Neural progenitor cell (in vitro differentiated cells): ENCODE measurements around the gene SEL1L3. TPM values are rescaled to one million over a fixed set of nuclear protein-coding genes. Genes with fewer than 3 reads are reported as not detected.

ENCODE experiments used
- DNase-seq: peaks from one replicate; pipeline ENCODE4 v3.0.0-alpha.2; 2016; ENCODE audit warnings: low spot score
- H2AFZ ChIP-seq: fragments of 200-600 bp; sonication (generic); replicated peaks from 2 replicates; pipeline ENCODE4 v1.6.1; 2016; ENCODE audit warnings: antibody characterized with exemption
- H3F3A ChIP-seq: fragments of 200-600 bp; sonication (generic); 2 replicates; pipeline ENCODE4 v1.6.1; 2016; ENCODE audit warnings: antibody characterized with exemption, low read depth
- H3K27ac ChIP-seq: fragments of 200-600 bp; sonication (generic); 2 replicates; pipeline ENCODE4 v1.5.1; 2016; ENCODE audit warnings: mild to moderate bottlenecking
- H3K27me3 ChIP-seq: fragments of 200-600 bp; sonication (generic); 2 replicates; pipeline ENCODE4 v1.6.1; 2016; ENCODE audit warnings: mild to moderate bottlenecking, moderate library complexity
- H3K36me3 ChIP-seq: fragments of 200-600 bp; sonication (generic); 2 replicates; pipeline ENCODE4 v1.5.1; 2016
- H3K4me1 ChIP-seq: fragments of 200-600 bp; sonication (generic); 2 replicates; pipeline ENCODE4 v1.6.1; 2016; ENCODE audit warnings: mixed run types
- H3K4me2 ChIP-seq: fragments of 200-600 bp; sonication (generic); 2 replicates; pipeline ENCODE4 v1.6.1; 2016
- H3K4me3 ChIP-seq: fragments of 200-600 bp; sonication (generic); 2 replicates; pipeline ENCODE4 v1.5.1; 2016
- H3K79me2 ChIP-seq: fragments of 200-600 bp; sonication (generic); 2 replicates; pipeline ENCODE4 v1.6.1; 2016; ENCODE audit warnings: low read depth
- H3K9ac ChIP-seq: fragments of 200-600 bp; sonication (generic); 2 replicates; pipeline ENCODE4 v1.6.1; 2016
- H3K9me3 ChIP-seq: fragments of 200-600 bp; sonication (generic); 2 replicates; pipeline ENCODE4 v1.5.1; 2016; ENCODE audit warnings: low read depth
- H4K20me1 ChIP-seq: fragments of 200-600 bp; sonication (generic); 2 replicates; pipeline ENCODE4 v1.6.1; 2016; ENCODE audit warnings: low read depth
- H3K27ac Mint-ChIP-seq: 3 replicates; pipeline ENCODE4 v1.8.0; 2021; ENCODE audit warnings: mixed read lengths
- H3K27me3 Mint-ChIP-seq: 2 replicates; pipeline ENCODE4 v1.8.0; 2022; ENCODE audit warnings: low read depth, mild to moderate bottlenecking, inconsistent platforms, moderate library complexity, mixed read lengths; ENCODE audit not compliant: insufficient read depth
- H3K36me3 Mint-ChIP-seq: 3 replicates; pipeline ENCODE4 v1.8.0; 2021; ENCODE audit warnings: mixed read lengths
- H3K4me1 Mint-ChIP-seq: 3 replicates; pipeline ENCODE4 v1.8.0; 2021; ENCODE audit warnings: mixed read lengths
- H3K4me3 Mint-ChIP-seq: 3 replicates; pipeline ENCODE4 v1.8.0; 2021; ENCODE audit warnings: mild to moderate bottlenecking, moderate library complexity, mixed read lengths
- H3K9me3 Mint-ChIP-seq: 3 replicates; pipeline ENCODE4 v1.8.0; 2020; ENCODE audit warnings: mixed read lengths
- CTCF ChIP-seq: fragments of 200-600 bp; sonication (generic); IDR thresholded peaks from 2 replicates; pipeline ENCODE4 v1.5.1; 2017; ENCODE audit warnings: antibody characterized with exemption, mild to moderate bottlenecking
- EZH2 ChIP-seq: fragments of 200-600 bp; sonication (generic); IDR thresholded peaks from 2 replicates; pipeline ENCODE4 v1.6.1; 2017; ENCODE audit warnings: antibody characterized with exemption, mild to moderate bottlenecking, moderate library complexity
- EZH2phosphoT487 ChIP-seq: fragments of 200-600 bp; sonication (generic); IDR thresholded peaks from 2 replicates; pipeline ENCODE4 v1.6.1; 2017; ENCODE audit warnings: antibody characterized with exemption
- total RNA-seq: library from RNA; depleted of rRNA; stranded (reverse); fragments of >200 nt; gene quantifications from 2 replicates; pipeline ENCODE4 v1.2.3, GENCODE V29; 2015; ENCODE audit warnings: low replicate concordance

The SEL1L3 gene
- total RNA-seq, 1 donor from 2014 or later: 87.2 TPM

DNA sequence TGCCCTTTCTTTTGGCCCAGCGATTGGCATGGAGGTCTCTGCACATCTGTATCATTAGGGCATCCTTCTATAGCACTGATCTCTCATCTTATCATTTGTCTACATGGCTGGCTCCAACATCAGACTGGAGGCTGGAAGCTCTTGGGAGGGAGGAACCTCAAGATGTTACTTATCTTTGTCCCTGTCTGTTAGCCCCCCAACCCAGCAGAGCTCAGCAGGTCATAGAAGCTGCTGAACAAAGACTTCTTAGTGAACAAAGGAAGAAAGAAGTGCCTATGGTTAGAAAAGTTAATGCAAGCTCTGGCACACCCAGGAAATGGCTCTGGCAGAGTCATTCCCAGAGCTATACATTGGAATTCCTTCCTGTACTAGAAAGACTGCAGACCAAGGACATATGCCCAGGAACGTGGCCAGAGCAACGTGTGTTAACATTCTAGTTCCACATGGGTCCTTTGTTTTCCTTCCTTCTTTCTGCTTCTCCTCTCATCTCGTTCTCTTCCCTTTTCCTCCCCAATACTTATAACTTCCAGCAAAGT, 74.0 kb downstream of the SEL1L3 start:
- Mint-ChIP-seq H3K27me3 (peaks cover 2% of the 10 kb centered on the region), H3K36me3 (peaks cover 17% of the 10 kb centered on the region), H3K9me3 (no peaks in the 10 kb centered on the region), H3K27ac (no peak overlapping the region), H3K4me1 (peaks cover 2% of the 10 kb centered on the region), H3K4me3 (no peak overlapping the region)
- Histone ChIP-seq H3K4me3 (no peak overlapping the region), H3K4me2 (no peak overlapping the region), H3F3A (peaks cover 2% of the 10 kb centered on the region), H4K20me1 (no peaks in the 10 kb centered on the region), H3K9ac (no peak overlapping the region), H3K27ac (no peak overlapping the region), H3K36me3 (no peaks in the 10 kb centered on the region), H3K79me2 (no peaks in the 10 kb centered on the region), H2AFZ (no peak overlapping the region), H3K9me3 (no peaks in the 10 kb centered on the region), H3K4me1 (peaks cover 6% of the 10 kb centered on the region), H3K27me3 (no peaks in the 10 kb centered on the region)
- peak; percentile 7 for DNase-seq
- no peak for TF ChIP-seq EZH2
- TF ChIP-seq EZH2phosphoT487: no peak
- no peak for TF ChIP-seq CTCF

- Mint-ChIP-seq H3K4me3 (no peak overlapping the region), H3K36me3 (peaks cover 15% of the 10 kb centered on the region), H3K9me3 (no peaks in the 10 kb centered on the region), H3K27ac (no peak overlapping the region), H3K27me3 (peaks cover 2% of the 10 kb centered on the region), H3K4me1 (peaks cover 2% of the 10 kb centered on the region)
- Histone ChIP-seq H3K79me2 (no peaks in the 10 kb centered on the region), H3K27me3 (no peaks in the 10 kb centered on the region), H4K20me1 (no peaks in the 10 kb centered on the region), H3K4me3 (no peak overlapping the region), H3K36me3 (no peaks in the 10 kb centered on the region), H3F3A (peaks cover 2% of the 10 kb centered on the region), H3K4me2 (no peak overlapping the region), H3K9me3 (no peaks in the 10 kb centered on the region), H2AFZ (no peak overlapping the region), H3K9ac (no peak overlapping the region), H3K4me1 (peaks cover 6% of the 10 kb centered on the region), H3K27ac (no peak overlapping the region)
- no peak for TF ChIP-seq EZH2phosphoT487
- no peak for TF ChIP-seq CTCF
- TF ChIP-seq EZH2: no peak
- no peak for DNase-seq
Measured at GRCh38 chr4:25786497-25787065, 76.2 kb downstream of the SEL1L3 start.

- Mint-ChIP-seq H3K9me3 (no peaks in the 10 kb centered on the region), H3K36me3 (peaks cover 12% of the 10 kb centered on the region), H3K4me1 (peaks cover 2% of the 10 kb centered on the region), H3K27me3 (no peaks in the 10 kb centered on the region), H3K4me3 (no peak overlapping the region), H3K27ac (no peak overlapping the region)
- Histone ChIP-seq H3F3A (no peaks in the 10 kb centered on the region), H3K4me1 (peaks cover 4% of the 10 kb centered on the region), H3K4me2 (no peak overlapping the region), H3K4me3 (no peak overlapping the region), H4K20me1 (no peaks in the 10 kb centered on the region), H3K36me3 (no peaks in the 10 kb centered on the region), H3K9ac (no peak overlapping the region), H3K79me2 (no peaks in the 10 kb centered on the region), H3K27me3 (no peaks in the 10 kb centered on the region), H3K9me3 (no peaks in the 10 kb centered on the region), H2AFZ (no peak overlapping the region), H3K27ac (no peak overlapping the region)
- no peak for TF ChIP-seq CTCF
- TF ChIP-seq EZH2phosphoT487: no peak
- TF ChIP-seq EZH2: no peak
- no peak for DNase-seq
Measured at GRCh38 chr4:25783943-25784342, 78.8 kb downstream of the SEL1L3 start.
